Measurements from ENCODE around the gene PPP1R16B.

The PPP1R16B gene

DNA sequence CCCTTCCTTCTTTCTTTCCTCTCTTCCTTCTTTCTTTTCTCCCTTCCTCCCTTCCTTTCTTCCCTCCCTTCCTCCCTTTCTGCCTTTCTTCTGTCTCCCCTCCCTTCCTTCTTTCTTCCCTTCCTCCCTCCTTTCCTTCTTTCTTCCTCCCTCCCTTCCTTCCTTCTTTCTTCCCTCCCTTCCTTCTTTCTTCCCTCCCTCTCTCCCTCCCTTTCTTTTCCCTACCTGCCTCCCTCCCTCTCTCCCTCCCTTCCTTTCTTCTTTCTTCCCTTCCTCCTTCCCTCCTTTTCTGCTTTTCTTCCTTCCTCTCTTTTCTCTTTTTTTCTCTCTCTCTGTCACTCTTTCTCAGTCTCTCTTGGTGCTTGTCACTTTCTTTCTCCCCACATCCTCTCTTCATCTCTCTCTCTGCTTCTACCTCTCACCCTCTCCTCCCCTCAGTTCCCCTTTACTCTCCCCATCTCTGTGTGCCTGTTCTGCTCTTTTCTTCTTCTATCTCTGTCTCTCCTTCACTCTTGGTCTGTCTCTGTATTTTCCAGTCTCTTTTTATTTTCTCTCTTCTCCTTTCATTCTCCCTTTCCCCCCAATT, 90.6 kb downstream of the PPP1R16B start:
- in situ Hi-C loops (cut with MboI; ENCODE audit: low sequenced_read_pairs, unreplicated experiment), result no loop called here
- DNase-seq (ENCODE audit: low spot score), result no peak
- TF ChIP-seq, protein P1, sequence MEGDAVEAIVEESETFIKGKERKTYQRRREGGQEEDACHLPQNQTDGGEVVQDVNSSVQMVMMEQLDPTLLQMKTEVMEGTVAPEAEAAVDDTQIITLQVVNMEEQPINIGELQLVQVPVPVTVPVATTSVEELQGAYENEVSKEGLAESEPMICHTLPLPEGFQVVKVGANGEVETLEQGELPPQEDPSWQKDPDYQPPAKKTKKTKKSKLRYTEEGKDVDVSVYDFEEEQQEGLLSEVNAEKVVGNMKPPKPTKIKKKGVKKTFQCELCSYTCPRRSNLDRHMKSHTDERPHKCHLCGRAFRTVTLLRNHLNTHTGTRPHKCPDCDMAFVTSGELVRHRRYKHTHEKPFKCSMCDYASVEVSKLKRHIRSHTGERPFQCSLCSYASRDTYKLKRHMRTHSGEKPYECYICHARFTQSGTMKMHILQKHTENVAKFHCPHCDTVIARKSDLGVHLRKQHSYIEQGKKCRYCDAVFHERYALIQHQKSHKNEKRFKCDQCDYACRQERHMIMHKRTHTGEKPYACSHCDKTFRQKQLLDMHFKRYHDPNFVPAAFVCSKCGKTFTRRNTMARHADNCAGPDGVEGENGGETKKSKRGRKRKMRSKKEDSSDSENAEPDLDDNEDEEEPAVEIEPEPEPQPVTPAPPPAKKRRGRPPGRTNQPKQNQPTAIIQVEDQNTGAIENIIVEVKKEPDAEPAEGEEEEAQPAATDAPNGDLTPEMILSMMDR (IDR thresholded peaks at IDR 0.05; ENCODE audit: borderline replicate concordance, control extremely low read depth, extremely low read depth, insufficient read depth, missing control alignments), result no peak

DNA sequence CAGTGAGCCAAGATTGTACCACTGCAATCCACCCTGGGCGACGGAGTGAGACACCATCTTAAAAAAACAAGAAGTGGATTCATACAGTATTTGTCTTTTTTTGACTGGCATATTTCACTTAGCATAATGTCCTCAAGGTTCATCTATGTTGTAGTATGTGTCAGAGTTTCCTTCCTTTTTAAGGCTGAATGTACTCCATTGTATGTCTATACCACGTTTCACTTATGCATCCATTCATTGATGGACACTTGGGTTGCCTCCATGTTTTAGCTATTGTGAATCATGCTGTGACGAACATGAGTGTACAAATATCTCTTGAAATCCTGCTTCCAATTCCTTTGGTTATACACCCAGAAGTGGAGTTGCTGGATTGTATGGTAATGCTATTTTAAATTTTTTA, 91.8 kb downstream of the PPP1R16B start:
- no peak for DNase-seq (ENCODE audit: low spot score)
- TF ChIP-seq, protein P1 (IDR thresholded peaks at IDR 0.05; ENCODE audit: borderline replicate concordance, control extremely low read depth, extremely low read depth, insufficient read depth, missing control alignments), result no peak
- in situ Hi-C loops (cut with MboI; ENCODE audit: low sequenced_read_pairs, unreplicated experiment), result no loop called here

DNA sequence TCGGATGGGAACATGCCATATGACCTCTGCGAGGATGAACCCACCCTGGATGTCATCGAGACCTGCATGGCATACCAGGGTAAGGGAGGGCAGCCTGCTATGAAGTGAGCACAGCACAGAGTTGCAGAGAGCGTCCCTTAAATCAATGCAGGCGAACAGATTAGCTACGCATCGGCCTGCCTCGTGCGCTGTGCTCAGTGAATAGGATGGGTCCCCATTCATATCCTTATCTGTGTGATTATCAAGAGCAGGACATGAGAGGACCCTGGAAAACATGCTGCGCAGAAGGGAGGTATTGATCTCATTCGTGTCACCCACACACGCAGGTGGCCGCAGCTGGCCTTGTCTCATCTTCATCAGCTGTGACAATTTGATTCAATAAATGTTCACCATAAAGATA, 95.1 kb downstream of the PPP1R16B start:
- in situ Hi-C loops (cut with MboI; ENCODE audit: low sequenced_read_pairs, unreplicated experiment), result loop anchor here (10.0 kb wide), 1 partner anchor 246 kb away; no protein-coding TSS in a partner anchor
- no peak for DNase-seq (ENCODE audit: low spot score)
- TF ChIP-seq, protein P1 (IDR thresholded peaks at IDR 0.05; ENCODE audit: borderline replicate concordance, control extremely low read depth, extremely low read depth, insufficient read depth, missing control alignments), result no peak

DNA sequence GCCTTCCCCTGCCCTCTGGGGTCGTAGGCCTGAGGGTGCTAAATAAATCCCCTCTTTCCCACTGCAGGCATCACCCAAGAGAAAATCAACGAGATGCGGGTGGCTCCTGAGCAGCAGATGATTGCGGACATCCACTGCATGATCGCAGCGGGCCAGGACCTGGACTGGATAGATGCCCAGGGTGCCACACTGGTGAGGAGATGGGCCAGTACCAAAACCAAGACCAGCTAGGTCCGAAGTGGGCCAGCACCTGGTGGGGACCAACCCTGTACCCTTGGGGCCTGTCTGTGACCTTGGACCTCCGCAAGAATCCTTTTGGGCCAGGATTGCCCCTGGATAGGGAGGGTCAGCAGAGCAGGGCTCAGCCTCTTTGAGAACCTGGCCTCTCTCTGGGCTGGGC, 97.1 kb downstream of the PPP1R16B start:
- no peak for DNase-seq (ENCODE audit: low spot score)
- TF ChIP-seq, protein P1 (IDR thresholded peaks at IDR 0.05; ENCODE audit: borderline replicate concordance, control extremely low read depth, extremely low read depth, insufficient read depth, missing control alignments), result no peak
- in situ Hi-C loops (cut with MboI; ENCODE audit: low sequenced_read_pairs, unreplicated experiment), result loop anchor here (10.0 kb wide), 1 partner anchor 248 kb away; no protein-coding TSS in a partner anchor

DNA sequence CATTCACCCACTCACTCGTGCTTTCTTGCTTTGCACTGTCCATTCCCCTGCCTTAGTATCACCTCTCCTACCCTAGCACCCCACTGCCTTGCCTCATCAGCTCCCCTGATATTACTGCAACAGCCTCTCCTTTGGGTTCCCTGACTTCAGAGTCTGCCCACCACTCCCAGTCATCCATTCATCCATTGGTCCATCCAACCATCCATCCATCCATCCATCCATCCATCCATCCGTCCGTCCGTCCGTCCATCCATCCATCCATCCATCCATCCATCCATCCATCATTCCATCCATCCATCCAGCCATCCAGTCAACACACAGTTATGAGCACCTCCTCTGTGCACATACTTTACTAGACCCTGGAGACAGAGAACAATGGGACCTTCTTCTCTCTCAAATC, 97.8 kb downstream of the PPP1R16B start:
- TF ChIP-seq, protein P1 (IDR thresholded peaks at IDR 0.05; ENCODE audit: borderline replicate concordance, control extremely low read depth, extremely low read depth, insufficient read depth, missing control alignments), result no peak
- in situ Hi-C loops (cut with MboI; ENCODE audit: low sequenced_read_pairs, unreplicated experiment), result loop anchor here (10.0 kb wide), 1 partner anchor 249 kb away; no protein-coding TSS in a partner anchor
- no peak for DNase-seq (ENCODE audit: low spot score)

DNA sequence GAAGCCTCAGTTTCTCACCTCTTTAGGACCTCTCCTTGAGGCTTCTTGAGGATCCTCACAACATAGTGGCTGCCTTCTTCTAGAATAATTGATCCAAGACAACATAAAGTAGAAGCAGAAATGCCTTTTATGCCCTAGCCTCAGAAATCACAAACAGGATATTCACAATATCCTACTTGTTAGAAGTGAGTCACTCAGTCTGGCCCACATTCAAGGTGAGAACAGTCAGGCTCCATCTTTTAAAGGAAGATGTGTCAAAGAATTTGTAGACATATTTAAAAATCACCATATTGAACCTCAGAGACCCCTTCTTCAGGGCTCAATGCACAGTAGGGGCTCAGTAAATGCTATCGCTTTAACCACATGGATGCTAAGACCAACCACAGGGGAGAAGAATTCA, 99.9 kb downstream of the PPP1R16B start:
- no peak for DNase-seq (ENCODE audit: low spot score)
- in situ Hi-C loops (cut with MboI; ENCODE audit: low sequenced_read_pairs, unreplicated experiment), result loop anchor here (10.0 kb wide), 1 partner anchor 251 kb away; no protein-coding TSS in a partner anchor
- TF ChIP-seq, protein P1 (IDR thresholded peaks at IDR 0.05; ENCODE audit: borderline replicate concordance, control extremely low read depth, extremely low read depth, insufficient read depth, missing control alignments), result no peak
